ENCODE measurements around the gene CHST11. TPM values are rescaled to one million over a fixed set of nuclear protein-coding genes. Genes with fewer than 3 reads are reported as not detected.

The CHST11 gene
- total and polyA plus RNA-seq, 4 donors, result 0.57 to 11.1 (median 3.7) TPM

DNA sequence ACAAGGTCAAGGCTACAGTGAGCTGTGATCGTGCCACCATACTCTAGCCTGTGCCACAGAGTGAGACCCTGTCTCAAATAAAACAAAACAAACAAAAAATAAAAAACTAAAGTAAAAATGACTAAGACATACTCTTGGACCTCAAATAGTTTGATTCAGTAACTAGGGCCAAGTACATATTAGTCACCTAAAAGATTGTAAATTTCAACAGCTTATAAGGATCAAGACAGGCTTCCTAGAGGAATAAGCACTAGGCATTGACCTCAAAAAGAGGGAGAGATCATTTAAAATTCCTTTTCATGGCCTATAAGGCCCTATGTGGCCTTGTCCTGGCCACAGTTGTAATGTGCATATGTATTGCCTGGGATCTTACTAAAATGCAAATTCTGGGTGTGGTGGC is 46.0 kb upstream of the CHST11 start (continued):
- TF ChIP-seq, protein P1, sequence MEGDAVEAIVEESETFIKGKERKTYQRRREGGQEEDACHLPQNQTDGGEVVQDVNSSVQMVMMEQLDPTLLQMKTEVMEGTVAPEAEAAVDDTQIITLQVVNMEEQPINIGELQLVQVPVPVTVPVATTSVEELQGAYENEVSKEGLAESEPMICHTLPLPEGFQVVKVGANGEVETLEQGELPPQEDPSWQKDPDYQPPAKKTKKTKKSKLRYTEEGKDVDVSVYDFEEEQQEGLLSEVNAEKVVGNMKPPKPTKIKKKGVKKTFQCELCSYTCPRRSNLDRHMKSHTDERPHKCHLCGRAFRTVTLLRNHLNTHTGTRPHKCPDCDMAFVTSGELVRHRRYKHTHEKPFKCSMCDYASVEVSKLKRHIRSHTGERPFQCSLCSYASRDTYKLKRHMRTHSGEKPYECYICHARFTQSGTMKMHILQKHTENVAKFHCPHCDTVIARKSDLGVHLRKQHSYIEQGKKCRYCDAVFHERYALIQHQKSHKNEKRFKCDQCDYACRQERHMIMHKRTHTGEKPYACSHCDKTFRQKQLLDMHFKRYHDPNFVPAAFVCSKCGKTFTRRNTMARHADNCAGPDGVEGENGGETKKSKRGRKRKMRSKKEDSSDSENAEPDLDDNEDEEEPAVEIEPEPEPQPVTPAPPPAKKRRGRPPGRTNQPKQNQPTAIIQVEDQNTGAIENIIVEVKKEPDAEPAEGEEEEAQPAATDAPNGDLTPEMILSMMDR (IDR thresholded peaks at IDR 0.05; ENCODE audit: low read depth, low read length, missing input control), result no peak
- TF ChIP-seq NR2F2 (IDR thresholded peaks at IDR 0.05), result no peak

DNA sequence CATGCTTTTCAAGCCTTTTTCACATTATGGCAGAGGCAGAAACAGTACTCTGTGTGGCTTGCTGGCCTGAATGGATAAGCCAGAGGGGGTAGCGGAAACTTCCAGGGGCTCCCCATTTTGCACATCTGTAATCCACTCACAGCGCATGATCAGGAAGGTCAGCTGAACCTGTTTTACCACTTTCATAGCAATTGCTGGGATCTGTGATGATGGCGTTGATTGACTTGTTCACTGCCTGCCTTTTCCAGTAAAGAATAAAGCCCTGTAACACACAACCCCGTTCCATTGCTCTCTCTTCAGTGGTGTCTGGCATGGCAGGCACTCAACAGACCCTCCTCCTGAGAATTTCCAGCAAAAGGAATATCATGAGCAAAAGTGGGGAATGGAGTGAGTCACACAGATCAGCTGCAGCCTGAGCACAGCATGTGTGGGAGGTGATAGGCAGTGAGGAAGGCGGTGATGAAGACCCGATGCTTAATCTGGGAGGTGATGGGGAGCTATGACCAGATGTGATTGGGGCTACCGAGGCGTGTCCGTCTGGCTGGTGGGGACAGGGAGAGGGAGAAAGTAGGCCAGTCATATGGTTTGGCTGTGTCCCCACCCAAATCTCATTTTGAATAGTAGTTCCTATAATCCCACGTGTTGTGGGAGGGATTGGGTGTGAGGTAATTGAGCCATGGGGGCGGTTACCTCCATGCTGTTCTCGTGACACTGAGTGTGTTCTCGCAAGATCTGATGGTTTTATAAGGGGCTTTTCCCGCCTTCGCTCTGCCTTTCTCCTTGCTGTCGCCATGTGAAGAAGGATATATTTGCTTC is 44.7 kb upstream of the CHST11 start:
- Histone ChIP-seq H3K9me3 (ENCODE audit: control insufficient read depth in 4 of 4, low read length in 3 of 4) (no peaks in the 10 kb centered on the region), H3K4me3 (ENCODE audit: low read depth in 1 of 3, low read length in 3 of 3) (no peak overlapping the region), H3K36me3 (ENCODE audit: control insufficient read depth in 4 of 4, insufficient read depth in 3 of 4, low read depth in 1 of 4, low read length in 3 of 4) (no peaks in the 10 kb centered on the region), H3K27ac (ENCODE audit: low read depth in 1 of 2, low read length in 2 of 2) (no peak overlapping the region), H3K4me1 (ENCODE audit: control insufficient read depth in 4 of 4, insufficient read depth in 4 of 4, low read length in 3 of 4) (peaks cover 0 to 3% (median 1%) of the 10 kb centered on the region in 4 donors), H3K27me3 (ENCODE audit: control insufficient read depth in 4 of 4, insufficient read depth in 4 of 4, low read length in 3 of 4) (no peaks in the 10 kb centered on the region), H3K9ac (ENCODE audit: low read depth in 1 of 2, low read length in 2 of 2) (no peak overlapping the region)
- no peak for TF ChIP-seq YY1 (IDR thresholded peaks at IDR 0.05)
- TF ChIP-seq GABPA (IDR thresholded peaks at IDR 0.05 in 1 of 2, conservative IDR thresholded peaks at IDR 0.05 in 1 of 2), result no peak
- TF ChIP-seq SP1 (IDR thresholded peaks at IDR 0.05), result no peak
- TF ChIP-seq NR2F2 (IDR thresholded peaks at IDR 0.05), result no peak
- no peak for TF ChIP-seq EGR1 (IDR thresholded peaks at IDR 0.05; ENCODE audit: low read depth in 2 of 2)
- TF ChIP-seq, protein P1 (IDR thresholded peaks at IDR 0.05; ENCODE audit: low read depth, low read length, missing input control), result no peak
- 92% methylated on average over 16 of the region's 16 CpGs for WGBS
- no peak for DNase-seq (ENCODE audit: low spot score)

DNA sequence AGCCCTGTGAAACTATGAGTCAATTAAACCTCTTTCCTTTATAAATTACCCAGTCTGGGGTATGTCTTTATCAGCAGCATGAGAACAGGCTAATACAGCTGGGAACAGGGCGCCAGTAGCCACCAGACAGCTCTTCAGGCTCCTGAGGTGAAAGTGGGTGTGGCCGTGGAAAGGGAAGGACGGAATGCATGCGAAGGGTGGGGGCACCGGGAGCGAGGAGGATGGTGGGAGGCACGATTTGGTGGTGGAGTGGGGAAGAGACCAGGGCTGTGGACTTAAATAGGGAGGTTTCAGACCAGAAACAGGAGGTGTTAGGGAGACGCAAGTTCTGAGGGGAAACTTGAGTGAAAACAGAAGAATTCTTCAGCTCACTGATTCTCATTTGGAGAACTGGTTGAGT is 44.1 kb upstream of the CHST11 start:
- H3K36me3 ChIP-seq (ENCODE audit: control insufficient read depth in 4 of 4, insufficient read depth in 3 of 4, low read depth in 1 of 4, low read length in 3 of 4), result no peaks in the 10 kb centered on the region
- H3K27ac ChIP-seq (ENCODE audit: low read depth in 1 of 2, low read length in 2 of 2), result no peak overlapping the region
- TF ChIP-seq HNF4A (conservative IDR thresholded peaks at IDR 0.05) (no peak), GABPA (IDR thresholded peaks at IDR 0.05 in 1 of 2, conservative IDR thresholded peaks at IDR 0.05 in 1 of 2) (no peak), RAD21 (IDR thresholded peaks at IDR 0.05) (no peak), FOXA1 (IDR thresholded peaks at IDR 0.05) (no peak), RXRA (IDR thresholded peaks at IDR 0.05) (no peak), FOXA2 (IDR thresholded peaks at IDR 0.05) (no peak), SP1 (IDR thresholded peaks at IDR 0.05) (no peak)
- TF ChIP-seq, protein P2, sequence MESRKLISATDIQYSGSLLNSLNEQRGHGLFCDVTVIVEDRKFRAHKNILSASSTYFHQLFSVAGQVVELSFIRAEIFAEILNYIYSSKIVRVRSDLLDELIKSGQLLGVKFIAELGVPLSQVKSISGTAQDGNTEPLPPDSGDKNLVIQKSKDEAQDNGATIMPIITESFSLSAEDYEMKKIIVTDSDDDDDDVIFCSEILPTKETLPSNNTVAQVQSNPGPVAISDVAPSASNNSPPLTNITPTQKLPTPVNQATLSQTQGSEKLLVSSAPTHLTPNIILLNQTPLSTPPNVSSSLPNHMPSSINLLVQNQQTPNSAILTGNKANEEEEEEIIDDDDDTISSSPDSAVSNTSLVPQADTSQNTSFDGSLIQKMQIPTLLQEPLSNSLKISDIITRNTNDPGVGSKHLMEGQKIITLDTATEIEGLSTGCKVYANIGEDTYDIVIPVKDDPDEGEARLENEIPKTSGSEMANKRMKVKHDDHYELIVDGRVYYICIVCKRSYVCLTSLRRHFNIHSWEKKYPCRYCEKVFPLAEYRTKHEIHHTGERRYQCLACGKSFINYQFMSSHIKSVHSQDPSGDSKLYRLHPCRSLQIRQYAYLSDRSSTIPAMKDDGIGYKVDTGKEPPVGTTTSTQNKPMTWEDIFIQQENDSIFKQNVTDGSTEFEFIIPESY (IDR thresholded peaks at IDR 0.05), result no peak
- TF ChIP-seq, protein P3, sequence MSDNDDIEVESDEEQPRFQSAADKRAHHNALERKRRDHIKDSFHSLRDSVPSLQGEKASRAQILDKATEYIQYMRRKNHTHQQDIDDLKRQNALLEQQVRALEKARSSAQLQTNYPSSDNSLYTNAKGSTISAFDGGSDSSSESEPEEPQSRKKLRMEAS (IDR thresholded peaks at IDR 0.05), result no peak
- no peak overlapping the region for H3K9ac ChIP-seq (ENCODE audit: low read depth in 1 of 2, low read length in 2 of 2)
- DNase-seq (ENCODE audit: low spot score), result no peak
- 75% methylated on average over 8 of the region's 8 CpGs for WGBS
- peaks cover 0 to 3% (median 1%) of the 10 kb centered on the region in 4 donors for H3K4me1 ChIP-seq (ENCODE audit: control insufficient read depth in 4 of 4, insufficient read depth in 4 of 4, low read length in 3 of 4)
- no peaks in the 10 kb centered on the region for H3K27me3 ChIP-seq (ENCODE audit: control insufficient read depth in 4 of 4, insufficient read depth in 4 of 4, low read length in 3 of 4)
- no peaks in the 10 kb centered on the region for H3K9me3 ChIP-seq (ENCODE audit: control insufficient read depth in 4 of 4, low read length in 3 of 4)
- H3K4me3 ChIP-seq (ENCODE audit: low read depth in 1 of 3, low read length in 3 of 3), result no peak overlapping the region

All from liver (tissue), 9 donors.